Measurements from ENCODE around the gene GRIK2.
"Not testable (repeated sequence)": the region's sequence is repeated elsewhere in the genome, so short reads cannot be mapped to it uniquely, and the experiment has no call there.

The GRIK2 gene

DNA sequence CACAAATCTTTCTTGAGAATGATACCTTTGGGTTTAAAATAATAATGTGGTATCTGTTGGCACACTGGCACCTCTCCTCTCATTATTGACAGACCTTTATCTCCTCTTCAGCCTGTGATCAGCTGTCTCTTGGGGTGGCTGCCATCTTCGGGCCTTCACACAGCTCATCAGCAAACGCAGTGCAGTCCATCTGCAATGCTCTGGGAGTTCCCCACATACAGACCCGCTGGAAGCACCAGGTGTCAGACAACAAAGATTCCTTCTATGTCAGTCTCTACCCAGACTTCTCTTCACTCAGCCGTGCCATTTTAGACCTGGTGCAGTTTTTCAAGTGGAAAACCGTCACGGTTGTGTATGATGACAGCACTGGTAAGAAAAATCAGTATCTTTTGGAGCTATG lies 232.8 kb downstream of the GRIK2 start:
- DNase-seq (ENCODE audit: low read depth in 2 of 3, low spot score in 1 of 3), result no peak

DNA sequence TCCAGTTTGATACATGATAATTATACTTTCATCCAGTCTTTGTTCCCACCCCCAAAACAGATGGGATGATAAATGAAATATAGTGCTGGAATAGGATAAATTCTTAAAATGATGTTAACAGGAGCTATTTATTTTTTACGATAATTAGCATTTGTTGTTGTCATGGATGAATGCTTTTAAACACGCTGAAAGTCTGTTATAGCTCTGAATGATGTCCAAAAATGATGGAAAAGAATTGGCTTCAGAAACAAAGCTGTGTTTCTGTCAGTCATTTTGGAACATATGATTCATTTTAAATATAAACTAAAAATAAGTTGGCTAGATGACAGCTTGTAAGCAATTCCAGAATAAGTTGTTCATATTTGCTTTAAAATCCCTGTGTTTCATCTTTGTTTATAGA lies 237.4 kb downstream of the GRIK2 start:
- DNase-seq (ENCODE audit: low read depth in 2 of 3, low spot score in 1 of 3), result no peak

DNA sequence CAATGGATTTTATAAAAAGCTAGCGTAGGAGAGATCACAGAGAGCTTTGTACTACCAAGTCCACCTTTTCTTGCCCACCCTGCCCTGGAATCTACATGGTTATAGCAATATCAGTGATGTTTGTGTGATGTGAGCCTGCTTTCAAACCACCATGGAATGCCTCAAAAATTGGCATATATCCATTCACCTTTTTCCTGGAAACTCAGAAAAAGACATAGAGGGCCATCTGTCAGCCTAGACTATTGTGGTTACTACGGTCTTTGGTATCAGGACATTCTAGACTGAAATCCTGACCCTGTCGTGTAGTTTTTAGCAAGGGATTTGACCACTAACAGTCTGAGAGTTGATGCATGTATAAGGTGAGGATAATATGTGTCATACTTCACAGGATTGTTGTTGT lies 239.6 kb downstream of the GRIK2 start:
- no peak for DNase-seq (ENCODE audit: low read depth in 2 of 3, low spot score in 1 of 3)

DNA sequence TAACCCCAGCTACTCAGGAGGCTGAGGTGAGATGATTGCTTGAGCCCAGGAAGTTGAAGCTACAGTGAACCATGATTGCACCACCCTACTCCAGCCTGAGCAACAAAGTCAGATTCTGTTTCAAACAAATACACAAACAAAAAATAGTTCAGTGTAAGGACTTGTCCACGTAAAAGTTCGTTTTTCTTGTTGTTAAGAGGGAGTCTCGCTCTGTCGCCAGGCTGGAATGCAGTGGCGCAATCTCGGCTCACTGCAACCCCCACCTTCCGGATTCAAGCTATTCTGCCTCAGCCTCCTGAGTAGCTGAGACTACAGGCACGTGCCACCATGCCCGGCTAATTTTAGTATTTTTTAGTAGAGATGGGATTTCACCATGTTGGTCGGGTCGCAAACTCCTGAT lies 245.4 kb downstream of the GRIK2 start:
- DNase-seq (ENCODE audit: low read depth in 2 of 3, low spot score in 1 of 3), result not testable (repeated sequence)

DNA sequence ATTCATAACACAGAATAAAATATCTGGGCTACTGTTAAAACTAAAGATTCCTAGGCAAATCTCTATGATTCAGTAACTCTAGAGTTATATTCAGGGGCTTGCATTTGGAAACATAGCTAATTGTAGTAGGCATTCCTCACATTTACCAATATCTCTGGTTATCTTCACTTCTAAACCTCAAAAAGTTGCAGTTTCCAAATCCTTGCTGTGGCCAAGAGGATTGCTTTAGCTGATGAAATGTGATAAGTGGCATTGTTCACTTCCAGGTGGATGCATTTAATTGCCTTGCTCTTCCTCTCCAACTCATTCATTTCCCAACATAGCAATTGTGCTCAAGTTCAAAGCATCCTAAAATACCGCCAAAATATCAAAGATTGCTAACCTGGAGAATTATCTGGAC lies 246.6 kb downstream of the GRIK2 start:
- no peak for DNase-seq (ENCODE audit: low read depth in 2 of 3, low spot score in 1 of 3)

DNA sequence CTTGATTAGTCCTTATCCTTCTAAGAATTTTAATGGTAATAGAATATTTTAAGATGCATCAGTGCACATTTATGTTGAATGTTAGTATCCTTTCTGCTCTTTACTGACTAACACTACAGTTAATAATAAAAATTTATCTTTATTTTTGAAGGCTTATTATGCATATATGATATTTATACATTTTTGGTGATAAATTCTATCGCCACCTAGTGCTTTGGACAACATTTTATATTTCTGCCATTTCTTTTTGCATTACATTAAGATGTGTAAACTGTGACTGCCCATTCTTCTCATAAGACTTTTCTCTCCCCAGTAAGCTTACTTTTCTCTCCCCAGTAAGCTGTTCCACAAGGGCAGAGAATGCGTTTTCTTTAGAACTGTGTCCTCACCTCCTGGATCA lies 252.3 kb downstream of the GRIK2 start:
- DNase-seq (ENCODE audit: low read depth in 2 of 3, low spot score in 1 of 3), result no peak

DNA sequence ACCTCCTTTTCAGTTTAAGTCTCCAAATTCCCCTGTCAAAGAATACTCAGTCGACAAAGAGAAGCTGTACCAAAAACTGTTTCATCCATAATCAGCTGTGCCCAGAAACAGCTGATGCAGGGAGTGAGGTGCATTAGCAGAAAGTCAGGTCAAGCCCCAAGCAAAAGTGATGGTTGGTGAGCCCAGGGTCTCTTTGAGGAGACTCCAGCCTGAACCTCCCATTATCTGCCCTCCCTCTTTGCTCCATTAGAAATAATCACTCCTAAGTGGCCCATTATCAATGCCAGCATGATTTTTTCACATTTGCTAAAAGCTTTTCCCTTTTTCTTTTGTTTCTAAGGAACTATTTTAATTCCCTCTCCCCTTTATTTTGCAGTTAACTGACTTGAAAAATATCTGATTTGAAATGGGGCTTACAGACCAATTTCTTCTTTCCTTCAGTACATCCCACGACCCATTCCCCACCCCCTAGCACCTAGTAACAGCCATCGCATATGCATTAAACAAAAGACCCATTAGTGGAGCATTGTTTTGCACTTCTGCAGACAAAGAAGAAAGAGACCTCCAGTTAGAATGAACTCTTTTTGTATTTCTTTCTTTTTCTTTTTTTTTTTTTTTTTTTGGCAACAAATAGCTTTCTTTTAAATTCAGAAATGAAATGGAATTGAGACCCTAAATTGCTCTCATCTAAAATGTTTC lies 257.0 kb downstream of the GRIK2 start:
- DNase-seq (ENCODE audit: low read depth in 2 of 3, low spot score in 1 of 3), result no peak

DNA sequence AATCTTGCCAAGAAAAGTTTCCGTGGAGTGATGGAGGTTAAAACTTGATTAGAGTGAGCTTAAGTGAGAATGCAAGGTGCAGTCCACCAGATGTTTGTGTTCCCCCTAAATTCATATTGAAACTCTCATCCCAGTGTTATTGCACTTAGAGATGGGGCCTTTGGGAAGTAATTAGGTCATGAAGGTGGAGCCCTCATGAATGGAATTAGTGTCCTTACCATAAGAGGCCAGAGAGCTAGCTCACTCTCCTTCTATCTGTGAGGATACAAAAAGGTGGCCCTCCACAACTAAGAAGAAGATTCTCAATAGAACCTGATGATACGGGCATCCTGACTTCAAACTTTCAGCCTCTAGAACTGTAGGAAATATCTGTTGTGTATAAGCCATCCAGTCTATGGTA lies 258.6 kb downstream of the GRIK2 start:
- no peak for DNase-seq (ENCODE audit: low read depth in 2 of 3, low spot score in 1 of 3)

DNA sequence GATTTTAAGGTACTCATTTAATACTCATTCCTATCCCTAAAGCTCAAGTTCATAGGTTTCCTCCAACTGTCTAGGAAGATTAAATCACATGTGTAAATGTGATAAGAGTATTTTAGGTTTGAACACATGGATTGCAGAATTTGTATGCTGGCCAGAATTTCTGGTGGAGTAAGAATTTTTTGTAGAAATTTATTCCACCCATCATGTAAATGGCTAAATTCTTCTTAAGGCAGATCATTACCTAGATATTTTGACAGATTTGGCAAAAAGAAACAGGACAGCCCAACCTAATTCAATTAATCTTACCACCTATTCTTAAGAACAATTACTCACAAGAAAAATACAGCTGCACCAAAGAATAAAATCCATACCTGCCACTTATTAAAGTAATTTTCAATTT lies 261.6 kb downstream of the GRIK2 start:
- no peak for DNase-seq (ENCODE audit: low read depth in 2 of 3, low spot score in 1 of 3)

DNA sequence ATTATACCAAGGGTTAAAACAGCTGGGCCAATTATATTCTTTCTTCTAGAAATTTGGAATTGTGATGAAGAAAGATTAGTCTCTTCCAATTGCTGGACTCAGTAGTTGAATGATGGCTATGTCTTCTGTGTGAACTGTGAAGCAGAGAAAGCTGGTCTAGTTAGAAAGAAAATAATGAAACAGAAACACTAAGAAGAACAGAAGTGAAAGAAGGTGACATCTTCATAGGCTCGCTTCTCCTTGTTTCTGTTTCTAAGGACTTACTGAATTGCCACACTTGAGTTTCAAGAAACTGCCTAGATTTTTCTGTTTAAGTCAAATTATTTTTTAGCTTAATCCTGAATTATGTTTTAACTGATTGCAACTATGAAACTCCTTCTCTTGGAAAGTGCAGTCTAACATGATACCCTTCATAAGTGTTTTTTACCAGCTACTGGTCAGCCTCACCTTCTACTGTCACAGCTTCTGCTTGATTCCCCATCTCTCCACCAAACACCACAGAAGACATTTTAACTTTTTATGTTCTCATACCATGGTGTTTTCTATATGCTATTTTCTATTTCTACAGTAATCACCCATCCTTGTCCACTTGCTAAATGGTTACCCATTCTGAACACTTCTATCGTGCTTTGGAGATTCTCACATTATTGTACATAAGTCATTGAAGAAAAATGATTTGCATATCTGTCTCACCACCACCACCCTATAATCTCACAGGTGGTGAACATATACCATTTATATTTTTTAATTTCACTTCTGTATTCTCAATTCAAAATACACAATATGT lies 268.8 kb downstream of the GRIK2 start:
- no peak for DNase-seq (ENCODE audit: low read depth in 2 of 3, low spot score in 1 of 3)

DNA sequence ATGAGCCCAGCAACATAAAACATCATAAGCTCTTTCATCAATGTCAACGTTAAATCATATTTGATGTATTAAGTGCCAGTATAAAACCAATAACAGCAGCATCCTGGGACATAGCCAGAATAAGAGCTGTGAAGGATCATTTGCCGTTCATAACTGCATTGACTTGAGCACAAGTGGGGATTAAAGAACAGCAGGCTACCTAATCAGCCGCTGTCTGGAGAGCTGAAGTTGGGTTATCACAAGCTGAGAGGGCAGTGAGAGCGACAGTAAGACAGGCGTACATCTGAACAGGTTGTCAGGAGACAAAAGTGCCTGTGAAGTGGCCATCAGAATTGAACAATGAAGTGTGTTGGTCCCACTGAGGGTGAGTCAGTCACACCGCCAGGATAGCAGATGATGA lies 269.6 kb downstream of the GRIK2 start:
- no peak for DNase-seq (ENCODE audit: low read depth in 2 of 3, low spot score in 1 of 3)

DNA sequence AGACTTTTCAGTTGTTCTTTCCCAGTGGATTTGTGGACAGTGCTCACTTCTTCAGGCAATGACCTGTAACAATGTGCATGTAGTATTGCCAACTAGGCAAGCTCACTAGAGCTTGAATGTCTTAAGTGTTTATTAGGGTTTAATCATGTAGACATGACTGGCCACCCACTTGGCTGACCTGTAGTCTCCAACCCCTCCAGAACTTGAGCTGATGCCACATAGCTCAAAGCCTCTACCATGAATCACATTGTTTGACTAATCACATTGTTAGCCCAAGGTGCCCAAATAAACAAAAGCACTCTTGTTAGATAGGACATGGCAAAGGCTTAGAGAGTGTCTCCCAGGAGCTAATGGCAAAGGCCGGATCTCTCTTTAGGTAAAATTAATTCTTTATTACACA lies 272.7 kb downstream of the GRIK2 start:
- DNase-seq (ENCODE audit: low read depth in 2 of 3, low spot score in 1 of 3), result no peak

DNA sequence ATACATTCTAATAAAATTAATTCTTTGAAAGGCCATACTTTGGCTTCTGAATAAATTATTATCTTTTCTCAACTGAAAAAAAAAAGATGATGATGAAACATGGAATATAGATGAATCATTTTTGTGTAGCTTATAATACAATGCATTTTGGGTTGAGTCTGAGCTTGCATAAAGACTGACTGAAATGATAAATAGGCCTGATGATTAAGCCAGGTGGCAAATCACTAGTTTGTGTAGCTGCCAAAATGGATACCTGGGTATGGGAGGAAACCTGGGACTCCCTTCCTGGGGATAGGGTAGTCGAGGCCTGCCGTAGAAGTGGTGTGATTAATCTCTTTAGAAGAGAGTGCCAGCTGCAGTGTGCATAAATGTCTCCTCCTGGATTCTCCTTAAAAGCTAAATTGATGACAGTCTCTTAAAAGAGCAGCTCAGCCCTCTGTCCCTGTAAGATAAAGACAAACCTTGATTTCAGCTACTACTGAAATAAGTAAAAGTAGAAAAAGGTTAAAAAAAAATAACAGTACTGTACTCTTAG lies 275.1 kb downstream of the GRIK2 start:
- no peak for DNase-seq (ENCODE audit: low read depth in 2 of 3, low spot score in 1 of 3)

DNA sequence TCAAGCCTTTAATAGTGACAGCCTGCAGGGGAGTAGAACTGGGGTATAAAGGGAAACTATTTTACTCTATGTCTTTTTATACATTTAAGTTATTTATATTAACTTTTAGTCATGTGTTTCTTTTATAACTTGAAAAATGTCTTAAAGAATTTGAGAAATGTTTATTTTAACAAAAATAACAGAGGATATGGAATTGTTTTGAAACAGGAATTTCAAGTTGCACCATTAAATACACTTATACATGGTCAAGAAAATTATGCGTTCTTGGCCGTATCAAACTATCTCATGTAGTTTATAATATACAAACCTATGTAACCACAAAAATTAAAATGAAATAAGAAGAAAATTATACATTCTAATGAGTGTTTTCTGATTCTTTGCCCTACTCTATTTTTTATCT lies 282.7 kb downstream of the GRIK2 start:
- no peak for DNase-seq (ENCODE audit: low read depth in 2 of 3, low spot score in 1 of 3)

DNA sequence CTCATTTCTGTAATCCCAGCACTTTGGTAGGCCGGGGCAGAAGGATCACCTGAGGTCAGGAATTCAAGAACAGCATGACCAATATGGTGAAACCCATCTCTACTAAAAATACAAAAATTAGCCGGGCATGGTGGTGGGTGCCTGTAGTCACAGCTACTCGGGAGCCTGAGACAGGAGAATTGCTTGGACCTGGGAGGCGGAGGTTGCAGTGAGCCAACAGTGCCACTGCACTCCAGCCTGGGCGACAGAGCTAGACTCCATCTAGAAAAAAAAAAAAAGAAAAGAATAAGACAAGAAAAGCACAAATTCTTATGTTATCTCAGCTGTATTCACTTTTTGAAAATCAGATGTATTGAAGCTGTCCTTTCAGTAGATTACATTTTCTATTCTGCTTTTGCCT lies 289.4 kb downstream of the GRIK2 start:
- DNase-seq (ENCODE audit: low read depth in 2 of 3, low spot score in 1 of 3), result no peak

DNA sequence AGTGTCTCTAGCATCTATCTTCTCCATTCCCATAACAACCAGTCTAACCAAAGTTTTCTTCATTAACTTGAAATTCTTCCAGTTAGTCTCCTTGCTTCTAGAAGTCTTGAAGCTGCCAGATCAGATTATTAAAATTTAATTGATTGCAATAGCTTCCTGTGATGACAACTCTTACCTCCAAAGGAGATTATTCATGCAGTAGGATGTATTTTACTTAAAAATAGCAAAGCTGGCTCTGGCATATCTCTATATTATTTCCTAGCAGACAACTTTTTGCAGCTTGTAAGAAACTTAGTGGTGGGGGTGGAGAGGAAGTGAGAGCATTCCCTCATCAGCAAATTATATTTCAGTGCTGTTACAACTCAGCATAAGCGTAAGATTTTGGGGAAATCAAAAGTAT lies 290.4 kb downstream of the GRIK2 start:
- no peak for DNase-seq (ENCODE audit: low read depth in 2 of 3, low spot score in 1 of 3)

DNA sequence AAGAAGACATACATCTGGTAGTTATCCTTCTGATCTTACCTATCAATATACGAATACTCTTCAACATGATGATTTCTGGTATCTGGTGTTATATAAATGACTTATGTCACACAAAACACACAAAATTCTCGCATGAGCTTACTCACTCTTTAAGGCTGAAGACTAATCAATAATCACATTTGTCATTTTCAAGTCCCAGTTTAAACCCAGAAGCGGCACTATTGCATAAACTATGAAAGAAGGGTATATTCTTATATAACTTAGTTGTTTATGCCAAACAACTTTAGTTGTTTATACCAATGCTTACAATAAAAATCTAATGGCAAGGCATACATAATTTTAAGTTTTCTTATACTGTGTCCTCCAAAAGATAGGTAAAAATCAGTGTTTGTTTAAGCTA lies 293.1 kb downstream of the GRIK2 start:
- DNase-seq (ENCODE audit: low read depth in 2 of 3, low spot score in 1 of 3), result no peak

DNA sequence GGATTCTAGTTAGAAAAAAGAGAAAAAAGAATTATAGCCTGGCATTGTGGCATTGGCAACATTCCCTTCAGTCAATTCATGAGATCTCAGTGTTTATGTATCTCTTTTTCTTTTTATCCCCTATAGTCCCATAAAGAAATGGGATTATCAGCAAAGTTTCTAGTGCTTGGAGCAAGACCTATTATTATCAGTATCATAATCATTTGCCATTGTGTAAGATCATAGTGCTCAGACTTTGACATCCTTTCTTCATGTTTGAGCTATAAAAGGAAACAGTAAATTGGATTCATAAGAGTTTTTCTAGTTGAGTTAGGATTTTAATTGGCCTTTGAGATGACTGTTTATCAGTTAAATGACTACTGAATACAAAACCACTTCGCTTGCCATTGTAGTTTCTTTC lies 295.6 kb downstream of the GRIK2 start:
- no peak for DNase-seq (ENCODE audit: low read depth in 2 of 3, low spot score in 1 of 3)

DNA sequence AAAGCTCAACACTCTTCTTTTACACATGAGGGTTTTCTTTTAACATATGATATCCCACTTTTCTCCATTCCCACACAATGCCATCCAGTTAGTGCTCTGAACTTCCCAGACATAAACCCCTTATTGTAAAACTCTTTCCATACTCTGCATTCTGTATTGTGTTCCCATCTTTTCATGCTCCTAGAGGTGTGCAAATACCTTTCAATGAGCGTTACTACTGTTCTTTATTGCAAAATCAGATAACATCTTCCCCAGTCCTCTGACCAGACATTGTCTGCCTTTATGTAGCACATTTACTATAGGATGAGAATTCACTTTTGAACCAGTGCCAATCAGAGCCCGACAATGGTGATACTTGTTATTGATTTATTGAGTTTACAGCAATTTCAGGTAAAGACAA lies 296.2 kb downstream of the GRIK2 start:
- no peak for DNase-seq (ENCODE audit: low read depth in 2 of 3, low spot score in 1 of 3)

DNA sequence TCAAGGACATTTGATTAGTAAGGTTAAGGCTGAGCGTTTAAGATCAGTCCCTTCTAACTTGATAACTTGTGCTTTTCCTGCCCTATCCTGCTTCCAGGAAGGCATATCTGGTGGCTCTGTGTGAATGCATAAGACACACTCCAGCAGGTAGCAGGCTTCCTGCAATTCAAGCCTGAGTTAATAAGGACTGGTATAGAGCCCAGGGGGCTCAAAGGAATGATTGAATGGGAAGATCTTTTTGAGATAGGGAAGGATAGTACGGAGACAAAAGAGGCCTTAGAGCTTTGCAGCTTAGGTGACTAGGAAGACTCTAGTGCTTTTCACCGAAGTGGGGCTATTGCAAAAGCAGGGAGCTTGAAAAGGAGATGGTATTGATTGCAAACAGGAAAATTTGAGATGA lies 307.1 kb downstream of the GRIK2 start:
- DNase-seq (ENCODE audit: low read depth in 2 of 3, low spot score in 1 of 3), result no peak

DNA sequence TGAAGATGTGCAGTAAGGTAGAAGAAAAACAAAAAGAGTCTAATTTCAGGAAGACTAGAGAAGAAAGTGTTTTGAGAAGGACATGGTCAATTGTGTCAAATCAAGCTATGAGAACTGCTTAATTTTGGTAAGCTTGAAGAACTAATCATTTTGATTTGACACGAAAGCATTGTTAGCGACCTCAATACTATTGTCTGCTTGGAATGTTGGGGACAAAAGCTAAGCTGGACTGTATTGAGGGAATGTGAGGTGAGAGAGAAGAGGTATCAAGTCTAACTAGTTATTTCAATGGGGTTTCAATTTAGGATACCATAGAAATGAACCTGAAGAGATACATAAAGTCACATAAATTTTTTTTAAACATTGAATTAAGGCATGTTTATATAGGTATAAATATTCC lies 309.8 kb downstream of the GRIK2 start:
- DNase-seq (ENCODE audit: low read depth in 2 of 3, low spot score in 1 of 3), result no peak

DNA sequence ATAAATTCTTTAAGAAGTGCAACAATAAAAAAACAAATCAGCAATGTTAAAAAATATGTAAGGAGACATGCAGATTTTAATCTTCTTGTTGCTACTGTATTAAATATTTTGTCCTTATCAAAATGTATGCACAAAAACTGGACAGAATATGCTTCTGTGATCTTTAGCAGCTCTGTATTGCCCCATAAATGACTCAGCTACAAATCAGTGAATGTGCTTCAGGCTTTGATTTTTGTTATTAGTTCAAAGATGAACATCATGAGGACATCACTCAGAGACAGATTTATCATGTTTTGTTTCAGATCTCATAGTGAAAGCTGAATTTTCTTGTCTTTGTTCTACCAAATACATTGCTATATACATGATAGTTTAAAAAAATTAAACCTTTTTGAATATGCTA lies 312.4 kb downstream of the GRIK2 start:
- DNase-seq (ENCODE audit: low read depth in 2 of 3, low spot score in 1 of 3), result no peak

DNA sequence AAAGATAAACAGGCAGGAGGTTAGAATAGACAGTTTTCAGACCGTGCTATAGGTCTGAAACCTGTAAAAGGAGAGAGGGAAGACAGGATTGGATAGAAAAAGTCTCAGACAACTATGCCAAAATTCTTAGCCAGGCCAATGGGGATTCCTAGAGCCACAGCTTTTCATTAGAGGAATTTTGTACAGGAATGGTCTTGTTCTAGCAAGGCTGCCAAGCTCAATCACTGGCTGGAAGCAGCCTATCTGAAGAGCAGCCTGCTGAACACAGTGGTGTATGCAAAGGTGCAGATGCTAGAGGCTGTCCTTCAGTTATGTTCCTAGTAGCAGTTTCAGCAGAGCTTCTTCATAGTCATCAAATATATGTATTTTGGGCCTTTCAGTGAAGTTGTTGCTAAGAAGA lies 313.1 kb downstream of the GRIK2 start:
- DNase-seq (ENCODE audit: low read depth in 2 of 3, low spot score in 1 of 3), result no peak

Measured in stimulated activated CD4-positive, alpha-beta T cell treated with anti-CD3 and anti-CD28 coated beads, Interleukin-12 subunit alpha, Interleukin-12 subunit beta, amount 100 ng/mL, for 48 hours (primary cell).